HepG2 (cell line): ENCODE results near the gene TMEM223. TPM values are rescaled to one million over a fixed set of nuclear protein-coding genes. Genes with fewer than 3 reads are reported as not detected.

Source experiments
- ASH2L ChIP-seq: fragments of 300-600, 200-600 bp; sonication (generic); IDR thresholded peaks from 2 replicates; pipeline ENCODE4 v1.7.0; 2017; ENCODE audit warnings: low read depth, mild to moderate bottlenecking, moderate library complexity, mixed read lengths, low read length; ENCODE audit not compliant: insufficient read length
- CREBL2 ChIP-seq: sonication (generic); formaldehyde crosslinking; IDR thresholded peaks from 2 replicates; pipeline ENCODE4 v1.8.1; 2023; ENCODE audit warnings: missing genetic modification reagents, mild to moderate bottlenecking, borderline replicate concordance
- GABPA ChIP-seq, 2 experiments: IDR thresholded peaks; 2 replicates each; pipeline ENCODE4 v1.6.1; 2011 to 2016; ENCODE audit warnings: low read depth in 2 of 2, low read length in 1 of 2, missing biosample characterization in 1 of 2, missing genetic modification characterization in 1 of 2
- KMT2A ChIP-seq: sonication (generic); formaldehyde crosslinking; IDR thresholded peaks from 2 replicates; pipeline ENCODE4 v1.4.0; 2020; ENCODE audit warnings: missing genetic modification reagents
- NFYC ChIP-seq: IDR thresholded peaks from 2 replicates; pipeline ENCODE4 v1.6.1; 2016; ENCODE audit warnings: missing genetic modification reagents, missing compliant biosample characterization
- RARG ChIP-seq: sonication (generic); formaldehyde crosslinking; IDR thresholded peaks from 2 replicates; pipeline ENCODE4 v1.4.0; 2020; ENCODE audit warnings: low read depth, mild to moderate bottlenecking, missing genetic modification reagents
- ZBED4 ChIP-seq: sonication (generic); formaldehyde crosslinking; IDR thresholded peaks from 2 replicates; pipeline ENCODE4 v1.4.0; 2020; ENCODE audit warnings: missing genetic modification reagents, borderline replicate concordance
- ZNF292 ChIP-seq: sonication (generic); formaldehyde crosslinking; IDR thresholded peaks from 2 replicates; pipeline ENCODE4 v1.8.1; 2022; ENCODE audit warnings: mild to moderate bottlenecking, low read depth, missing genetic modification reagents, borderline replicate concordance
- ZNF772 ChIP-seq: sonication (generic); formaldehyde crosslinking; IDR thresholded peaks from 2 replicates; pipeline ENCODE4 v1.5.0; 2020; ENCODE audit warnings: mild to moderate bottlenecking, missing genetic modification reagents
- polyA plus RNA-seq, 8 experiments: library from polyadenylated mRNA; depleted of rRNA in 3 of 8; stranded (reverse) in 7 of 8; unstranded in 1 of 8; fragments of >200 nt; fragmentation: Illumina TruSeq in 4 of 8; extraction: Trizol in 4 of 8; gene quantifications; 2 replicates each; pipeline versions ENCODE4 v1.2.1 to v1.2.3, GENCODE V29; 2011 to 2016; ENCODE audit warnings: low read depth in 4 of 8, missing spikeins in 1 of 8, mixed read lengths in 1 of 8; ENCODE audit not compliant: insufficient read depth in 1 of 8
- total RNA-seq, 5 experiments: library from RNA; depleted of rRNA; stranded (reverse); fragments of >200 nt; fragmentation: Illumina TruSeq; extraction: Trizol; gene quantifications; 2 replicates each; pipeline ENCODE4 v1.2.3, GENCODE V29; 2016; ENCODE audit warnings: low read depth in 1 of 5
- TF ChIP-seq, protein P1 (sequence below): sonication (generic); formaldehyde crosslinking; IDR thresholded peaks from 2 replicates; pipeline ENCODE4 v1.5.0; 2020; ENCODE audit warnings: mild to moderate bottlenecking, missing genetic modification reagents, moderate library complexity
- TF ChIP-seq, protein P2 (sequence below): sonication (generic); formaldehyde crosslinking; IDR thresholded peaks from 2 replicates; pipeline ENCODE4 v1.5.1; 2020; ENCODE audit warnings: mild to moderate bottlenecking, missing genetic modification reagents, moderate library complexity

The TMEM223 gene
- total and polyA plus RNA-seq, 2 of the 13 experiments (the other 11 are each of a cell fraction or from before 2014, with no cell fraction given) = 19.5 to 24.9 TPM

DNA sequence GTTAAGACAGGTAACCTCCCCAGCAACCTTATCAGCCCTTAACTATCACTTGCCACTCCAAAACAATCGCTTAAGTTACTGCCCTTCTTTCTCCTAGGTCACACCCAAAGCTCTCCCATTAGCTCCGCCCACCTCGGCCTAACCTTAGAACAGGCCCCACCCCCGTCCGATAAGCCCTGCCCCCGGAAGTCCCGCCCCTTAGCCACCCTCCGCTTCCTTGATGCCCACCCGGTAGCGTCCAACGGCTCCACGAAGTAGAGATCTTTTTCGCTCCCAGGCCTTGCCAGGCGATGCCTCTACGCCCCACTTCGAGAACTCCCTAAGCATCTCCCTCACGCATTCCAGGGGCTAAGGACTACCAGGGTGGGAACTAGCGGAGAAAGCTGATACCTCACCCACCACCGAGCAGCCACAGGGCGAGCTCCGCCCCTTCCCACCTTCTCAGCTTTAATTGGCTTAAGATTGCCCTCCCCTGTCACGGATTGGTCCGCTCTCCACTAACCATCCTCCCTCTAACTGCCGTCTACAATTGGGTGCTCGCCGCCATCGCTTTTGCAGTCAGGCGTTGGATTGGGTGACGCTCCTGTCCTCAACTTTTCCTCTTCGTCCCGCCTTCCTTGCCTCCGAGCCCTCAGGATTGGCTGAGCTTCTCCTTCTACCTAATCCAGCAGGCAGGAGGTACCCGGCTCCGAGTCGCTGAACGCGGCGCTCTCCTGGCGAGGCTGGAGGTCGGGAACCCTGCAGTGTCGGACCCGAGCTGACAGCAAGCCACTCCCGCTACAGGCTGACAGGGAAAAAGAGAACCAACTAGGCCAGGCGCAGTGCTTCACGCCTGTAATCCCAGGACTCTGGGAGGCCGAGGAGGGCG is 37.8 kb downstream of the TMEM223 start, which contains the start of gene ZBTB3 (continued):
- TF ChIP-seq, protein P1, sequence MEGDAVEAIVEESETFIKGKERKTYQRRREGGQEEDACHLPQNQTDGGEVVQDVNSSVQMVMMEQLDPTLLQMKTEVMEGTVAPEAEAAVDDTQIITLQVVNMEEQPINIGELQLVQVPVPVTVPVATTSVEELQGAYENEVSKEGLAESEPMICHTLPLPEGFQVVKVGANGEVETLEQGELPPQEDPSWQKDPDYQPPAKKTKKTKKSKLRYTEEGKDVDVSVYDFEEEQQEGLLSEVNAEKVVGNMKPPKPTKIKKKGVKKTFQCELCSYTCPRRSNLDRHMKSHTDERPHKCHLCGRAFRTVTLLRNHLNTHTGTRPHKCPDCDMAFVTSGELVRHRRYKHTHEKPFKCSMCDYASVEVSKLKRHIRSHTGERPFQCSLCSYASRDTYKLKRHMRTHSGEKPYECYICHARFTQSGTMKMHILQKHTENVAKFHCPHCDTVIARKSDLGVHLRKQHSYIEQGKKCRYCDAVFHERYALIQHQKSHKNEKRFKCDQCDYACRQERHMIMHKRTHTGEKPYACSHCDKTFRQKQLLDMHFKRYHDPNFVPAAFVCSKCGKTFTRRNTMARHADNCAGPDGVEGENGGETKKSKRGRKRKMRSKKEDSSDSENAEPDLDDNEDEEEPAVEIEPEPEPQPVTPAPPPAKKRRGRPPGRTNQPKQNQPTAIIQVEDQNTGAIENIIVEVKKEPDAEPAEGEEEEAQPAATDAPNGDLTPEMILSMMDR (CRISPR knock-in tag) = peak; percentile 29; the same call in 1 of the 2 replicates
- no peak for TF ChIP-seq CREBL2 (CRISPR knock-in tag)
- TF ChIP-seq, protein P2, sequence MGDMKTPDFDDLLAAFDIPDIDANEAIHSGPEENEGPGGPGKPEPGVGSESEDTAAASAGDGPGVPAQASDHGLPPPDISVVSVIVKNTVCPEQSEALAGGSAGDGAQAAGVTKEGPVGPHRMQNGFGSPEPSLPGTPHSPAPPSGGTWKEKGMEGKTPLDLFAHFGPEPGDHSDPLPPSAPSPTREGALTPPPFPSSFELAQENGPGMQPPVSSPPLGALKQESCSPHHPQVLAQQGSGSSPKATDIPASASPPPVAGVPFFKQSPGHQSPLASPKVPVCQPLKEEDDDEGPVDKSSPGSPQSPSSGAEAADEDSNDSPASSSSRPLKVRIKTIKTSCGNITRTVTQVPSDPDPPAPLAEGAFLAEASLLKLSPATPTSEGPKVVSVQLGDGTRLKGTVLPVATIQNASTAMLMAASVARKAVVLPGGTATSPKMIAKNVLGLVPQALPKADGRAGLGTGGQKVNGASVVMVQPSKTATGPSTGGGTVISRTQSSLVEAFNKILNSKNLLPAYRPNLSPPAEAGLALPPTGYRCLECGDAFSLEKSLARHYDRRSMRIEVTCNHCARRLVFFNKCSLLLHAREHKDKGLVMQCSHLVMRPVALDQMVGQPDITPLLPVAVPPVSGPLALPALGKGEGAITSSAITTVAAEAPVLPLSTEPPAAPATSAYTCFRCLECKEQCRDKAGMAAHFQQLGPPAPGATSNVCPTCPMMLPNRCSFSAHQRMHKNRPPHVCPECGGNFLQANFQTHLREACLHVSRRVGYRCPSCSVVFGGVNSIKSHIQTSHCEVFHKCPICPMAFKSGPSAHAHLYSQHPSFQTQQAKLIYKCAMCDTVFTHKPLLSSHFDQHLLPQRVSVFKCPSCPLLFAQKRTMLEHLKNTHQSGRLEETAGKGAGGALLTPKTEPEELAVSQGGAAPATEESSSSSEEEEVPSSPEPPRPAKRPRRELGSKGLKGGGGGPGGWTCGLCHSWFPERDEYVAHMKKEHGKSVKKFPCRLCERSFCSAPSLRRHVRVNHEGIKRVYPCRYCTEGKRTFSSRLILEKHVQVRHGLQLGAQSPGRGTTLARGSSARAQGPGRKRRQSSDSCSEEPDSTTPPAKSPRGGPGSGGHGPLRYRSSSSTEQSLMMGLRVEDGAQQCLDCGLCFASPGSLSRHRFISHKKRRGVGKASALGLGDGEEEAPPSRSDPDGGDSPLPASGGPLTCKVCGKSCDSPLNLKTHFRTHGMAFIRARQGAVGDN (CRISPR knock-in tag) = peak; percentile 87
- TF ChIP-seq ZNF292 (CRISPR knock-in tag) = peak; percentile 45; the same call in 1 of the 2 replicates
- TF ChIP-seq ZBED4 (CRISPR knock-in tag) = no peak
- TF ChIP-seq ASH2L = peak; percentile 93
- TF ChIP-seq NFYC = peak; percentile 98
- peak; percentile 72 for TF ChIP-seq GABPA (IDR thresholded peaks at IDR 0.05; ENCODE audit: low read depth, low read length)
- TF ChIP-seq GABPA (CRISPR knock-in tag; IDR thresholded peaks at IDR 0.05; ENCODE audit: low read depth) = peak; percentile 96
- TF ChIP-seq RARG = no peak
- no peak; the same call in 1 of the 2 replicates for TF ChIP-seq ZNF772 (CRISPR knock-in tag)
- TF ChIP-seq KMT2A (CRISPR knock-in tag) = peak; percentile 65; the same call in 1 of the 2 replicates
